SU-DHL-6 (cell line): ENCODE data around the gene THEMIS.

Experiments
- EZH2phosphoT487 ChIP-seq: fragments of 200-600 bp; sonication (generic), shearing (Covaris generic); conservative IDR thresholded peaks from 2 replicates; pipeline ENCODE4 v1.6.1; 2018; ENCODE audit warnings: mild to moderate bottlenecking, antibody characterized with exemption, low read length, moderate library complexity, mixed read lengths
- TF ChIP-seq, protein P1 (sequence below): fragments of 200-600 bp; sonication (generic); IDR thresholded peaks from one replicate; pipeline ENCODE4 v1.5.1; 2017; ENCODE audit warnings: antibody characterized with exemption, mild to moderate bottlenecking, low read length, moderate library complexity; ENCODE audit not compliant: insufficient read depth, poor library complexity, severe bottlenecking

DNA sequence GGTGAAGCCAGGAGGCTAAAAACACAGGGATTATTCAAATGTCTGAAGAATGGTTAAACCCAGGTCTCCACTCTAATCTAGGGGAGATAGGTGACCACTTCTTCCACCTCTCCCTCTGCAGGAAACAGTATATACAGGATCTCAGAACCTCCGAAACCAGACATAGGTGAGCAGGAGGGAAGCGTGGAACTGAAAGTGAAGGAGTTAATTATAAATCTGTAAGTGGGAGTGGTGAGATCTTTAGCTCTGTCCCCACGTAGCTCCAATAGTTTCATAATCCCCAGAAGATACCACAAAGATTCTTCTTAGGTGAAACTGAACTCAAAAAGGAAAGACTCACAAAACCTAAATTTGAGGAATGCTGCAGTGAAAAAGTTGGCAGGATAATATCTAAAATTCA is 76.8 kb downstream of the THEMIS start:
- TF ChIP-seq, protein P1, sequence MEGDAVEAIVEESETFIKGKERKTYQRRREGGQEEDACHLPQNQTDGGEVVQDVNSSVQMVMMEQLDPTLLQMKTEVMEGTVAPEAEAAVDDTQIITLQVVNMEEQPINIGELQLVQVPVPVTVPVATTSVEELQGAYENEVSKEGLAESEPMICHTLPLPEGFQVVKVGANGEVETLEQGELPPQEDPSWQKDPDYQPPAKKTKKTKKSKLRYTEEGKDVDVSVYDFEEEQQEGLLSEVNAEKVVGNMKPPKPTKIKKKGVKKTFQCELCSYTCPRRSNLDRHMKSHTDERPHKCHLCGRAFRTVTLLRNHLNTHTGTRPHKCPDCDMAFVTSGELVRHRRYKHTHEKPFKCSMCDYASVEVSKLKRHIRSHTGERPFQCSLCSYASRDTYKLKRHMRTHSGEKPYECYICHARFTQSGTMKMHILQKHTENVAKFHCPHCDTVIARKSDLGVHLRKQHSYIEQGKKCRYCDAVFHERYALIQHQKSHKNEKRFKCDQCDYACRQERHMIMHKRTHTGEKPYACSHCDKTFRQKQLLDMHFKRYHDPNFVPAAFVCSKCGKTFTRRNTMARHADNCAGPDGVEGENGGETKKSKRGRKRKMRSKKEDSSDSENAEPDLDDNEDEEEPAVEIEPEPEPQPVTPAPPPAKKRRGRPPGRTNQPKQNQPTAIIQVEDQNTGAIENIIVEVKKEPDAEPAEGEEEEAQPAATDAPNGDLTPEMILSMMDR = no peak
- no peak for TF ChIP-seq EZH2phosphoT487
